ENCODE measurements around the gene DBN1. TPM values are rescaled to one million over a fixed set of nuclear protein-coding genes. Genes with fewer than 3 reads are reported as not detected.

Gene DBN1
- total and polyA plus RNA-seq, 3 experiments from 2014 or later: 28.1 to 50.5 (median 47.9) TPM

DNA sequence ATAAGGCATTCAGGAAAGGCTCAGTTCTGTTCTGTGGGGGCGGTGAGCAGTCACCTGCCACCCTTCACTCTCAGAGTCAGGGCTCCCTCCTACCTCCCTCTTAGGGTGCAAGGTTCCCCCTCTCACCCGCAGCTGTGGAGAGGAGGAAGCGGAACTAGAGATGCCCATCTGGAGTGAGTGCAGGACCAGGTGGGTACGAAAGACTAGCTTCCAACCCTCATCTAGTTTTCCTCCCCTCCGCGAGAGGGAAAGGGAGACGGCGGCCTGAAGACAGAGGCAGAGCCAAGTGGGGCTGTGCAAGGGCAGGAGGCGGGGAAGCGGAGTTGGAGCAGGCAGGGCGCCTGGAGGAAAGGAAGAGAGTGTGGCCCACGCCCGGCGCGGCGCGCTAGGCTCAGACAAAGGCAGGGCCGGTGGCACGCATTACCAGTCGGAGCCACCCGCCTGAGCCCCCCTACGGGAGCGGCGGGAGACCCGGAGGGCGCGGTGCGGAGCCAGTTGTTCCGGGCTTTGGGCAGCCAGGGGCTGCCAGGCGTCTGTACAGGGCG, 19.5 kb downstream of the DBN1 start:
- Mint-ChIP-seq H3K9me3 (no peaks in the 10 kb centered on the region), H3K4me3 (peak overlapping the region; percentile 50 to 87 (median 70)), H3K36me3 (peaks cover 0 to 7% (median 2%) of the 10 kb centered on the region in 3 donors), H3K27me3 (peaks cover 0 to 4% of the 10 kb centered on the region in 2 donors), H3K4me1 (peaks cover 19 to 32% (median 19%) of the 10 kb centered on the region in 3 donors), H3K27ac (peak overlapping the region; percentile 47 to 94 (median 84))
- ChIA-PET CTCF (interaction anchor here (1.0 to 20.8 kb wide), 18 partner anchors 10 to 145 kb away, joined by 4 to 326 read pairs (median 12); partner anchors contain the start of genes DBN1, F12, GRK6 and MXD3), POLR2A (interaction anchor here (1.5 to 6.8 kb wide), 6 partner anchors 9 to 64 kb away, joined by 5 to 112 read pairs (median 33); partner anchors contain the start of genes GRK6 and PRR7)
- no peak overlapping the region for H3K27ac ChIP-seq (ENCODE audit: low read depth, low read length)
- no peak for DNase-seq
- no peak overlapping the region for H3K4me3 ChIP-seq (ENCODE audit: low read length)
- no peaks in the 10 kb centered on the region for H3K27me3 ChIP-seq (ENCODE audit: insufficient read depth, low read length, poor library complexity, severe bottlenecking)
- H3K36me3 ChIP-seq (ENCODE audit: insufficient read depth, low read length): no peaks in the 10 kb centered on the region
- H3K9me3 ChIP-seq (ENCODE audit: low read length): no peaks in the 10 kb centered on the region
- peaks cover 20% of the 10 kb centered on the region for H3K4me1 ChIP-seq (ENCODE audit: insufficient read depth, low read length)

DNA sequence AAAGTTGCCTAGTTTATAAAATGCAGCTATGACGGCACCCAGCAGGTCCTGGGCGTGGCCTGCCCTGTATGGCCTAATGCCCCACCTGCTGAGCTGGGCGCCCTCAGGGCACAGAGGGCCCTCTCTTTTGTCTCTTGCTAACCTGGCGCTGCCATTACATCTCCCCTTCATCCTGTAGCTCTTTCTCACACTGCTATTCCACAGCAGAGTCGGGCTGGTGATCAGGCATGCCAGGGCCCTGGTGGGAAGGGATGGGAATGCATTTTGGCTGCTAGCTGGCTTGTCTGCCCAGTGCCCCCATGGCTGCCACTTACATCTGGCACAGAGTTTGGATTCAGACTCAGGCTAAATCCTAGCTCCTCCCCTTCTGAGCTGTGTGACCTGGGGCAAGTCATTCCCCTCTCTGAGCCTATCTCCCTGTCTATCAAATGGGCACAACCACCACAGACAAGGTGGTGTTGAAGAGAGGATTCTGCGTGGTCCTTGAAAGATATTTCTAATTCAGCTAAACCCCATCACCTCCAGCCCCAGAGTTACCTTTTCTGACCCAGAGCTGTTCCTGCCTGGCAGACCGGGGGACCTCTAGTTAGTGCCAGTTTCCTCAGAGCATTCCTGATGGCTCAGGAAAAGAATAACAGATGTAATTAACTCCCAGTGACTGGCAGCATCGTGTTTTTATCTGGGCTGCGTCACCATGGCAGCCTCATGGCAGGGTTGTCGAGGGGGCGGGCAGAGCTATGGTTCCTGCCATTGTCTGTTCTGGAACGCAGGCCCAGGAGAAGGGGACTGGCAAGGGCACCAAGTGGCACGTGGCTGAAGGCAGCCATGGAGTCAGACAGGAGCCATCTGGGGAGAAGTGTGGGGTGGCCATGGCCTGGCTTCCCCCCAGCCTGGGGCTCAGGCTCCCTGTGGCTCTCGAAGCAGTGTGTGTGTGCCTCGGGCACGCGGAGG, 20.5 kb downstream of the DBN1 start:
- no peaks in the 10 kb centered on the region for H3K36me3 ChIP-seq (ENCODE audit: insufficient read depth, low read length)
- Mint-ChIP-seq H3K4me1 (peaks cover 25 to 41% (median 28%) of the 10 kb centered on the region in 3 donors), H3K9me3 (no peaks in the 10 kb centered on the region), H3K27me3 (peaks cover 0 to 4% of the 10 kb centered on the region in 2 donors), H3K4me3 (peak overlapping the region in 6 of 7 donors; percentile 34 to 85 (median 56)), H3K27ac (peak overlapping the region in 6 of 8 donors; percentile 69 to 94 (median 82)), H3K36me3 (peaks cover 0 to 7% (median 2%) of the 10 kb centered on the region in 3 donors)
- H3K27me3 ChIP-seq (ENCODE audit: insufficient read depth, low read length, poor library complexity, severe bottlenecking): no peaks in the 10 kb centered on the region
- H3K9me3 ChIP-seq (ENCODE audit: low read length): no peaks in the 10 kb centered on the region
- H3K4me1 ChIP-seq (ENCODE audit: insufficient read depth, low read length): peaks cover 28% of the 10 kb centered on the region
- no peak for DNase-seq
- CTCF ChIA-PET: interaction anchor here (0.8 to 20.8 kb wide), 14 partner anchors 9 to 145 kb away, joined by 3 to 326 read pairs (median 31); partner anchors contain the start of genes DBN1, F12, GRK6 and PDLIM7
- POLR2A ChIA-PET: interaction anchor here (1.2 to 6.8 kb wide), 6 partner anchors 8 to 63 kb away, joined by 3 to 112 read pairs (median 33); partner anchors contain the start of genes GRK6 and PRR7
- H3K4me3 ChIP-seq (ENCODE audit: low read length): no peak overlapping the region
- no peak overlapping the region for H3K27ac ChIP-seq (ENCODE audit: low read depth, low read length)

DNA sequence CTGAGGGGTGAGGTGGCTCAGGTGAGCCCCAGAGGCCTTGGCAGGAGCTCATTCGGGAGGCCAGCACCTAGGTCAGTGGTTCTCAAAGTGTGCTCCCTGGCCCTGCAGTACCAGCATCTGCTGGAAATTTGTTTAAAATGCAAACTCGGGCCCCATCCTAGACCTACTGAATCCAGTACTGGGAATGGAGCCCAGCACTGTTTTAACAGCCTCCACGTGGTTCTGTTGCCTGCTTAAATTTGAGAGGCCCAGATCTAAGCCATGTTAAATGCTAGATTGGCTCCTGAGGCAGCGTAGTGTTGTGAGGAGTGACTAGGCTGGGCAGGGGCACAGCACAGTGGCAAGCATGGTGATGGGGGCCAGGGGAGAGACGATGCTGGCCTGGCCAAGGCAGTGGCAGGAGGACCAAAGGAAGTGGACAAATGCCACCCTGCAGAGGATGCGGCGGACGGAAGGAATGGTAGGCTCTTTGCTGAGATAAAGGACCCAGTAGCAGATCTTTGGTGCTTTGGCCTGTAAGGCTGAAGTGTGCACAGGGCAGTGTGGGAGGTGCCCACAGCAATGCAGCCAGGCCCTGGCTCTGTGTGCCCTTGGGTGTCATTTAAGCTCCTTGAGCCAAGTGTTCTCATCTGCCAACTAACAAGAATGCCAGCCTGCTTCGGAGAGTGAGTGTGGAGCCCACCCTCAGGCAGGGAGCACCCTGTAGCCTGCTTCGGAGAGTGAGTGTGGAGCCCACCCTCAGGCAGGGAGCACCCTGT, 22.6 kb downstream of the DBN1 start:
- Histone ChIP-seq H3K9me3 (ENCODE audit: low read length) (no peaks in the 10 kb centered on the region), H3K27me3 (ENCODE audit: insufficient read depth, low read length, poor library complexity, severe bottlenecking) (no peaks in the 10 kb centered on the region), H3K27ac (ENCODE audit: low read depth, low read length) (no peak overlapping the region), H3K4me1 (ENCODE audit: insufficient read depth, low read length) (peaks cover 32% of the 10 kb centered on the region), H3K4me3 (ENCODE audit: low read length) (no peak overlapping the region), H3K36me3 (ENCODE audit: insufficient read depth, low read length) (no peaks in the 10 kb centered on the region)
- no peak for DNase-seq
- Mint-ChIP-seq H3K9me3 (no peaks in the 10 kb centered on the region), H3K27ac (peak overlapping the region in 4 of 8 donors; percentile 38 to 97 (median 73)), H3K4me3 (peak overlapping the region in 1 of 7 donors; percentile 62), H3K36me3 (peaks cover 0 to 2% (median 0%) of the 10 kb centered on the region in 3 donors), H3K27me3 (peaks cover 0 to 3% of the 10 kb centered on the region in 2 donors), H3K4me1 (peaks cover 27 to 41% (median 28%) of the 10 kb centered on the region in 3 donors)
- CTCF ChIA-PET: interaction anchor here (15.5 to 20.8 kb wide), 3 partner anchors 22 to 61 kb away, joined by 281 to 326 read pairs (median 307); partner anchors contain the start of genes F12, GRK6 and PFN3
- POLR2A ChIA-PET: interaction anchor here (0.6 to 8.2 kb wide), 5 partner anchors 19 to 47 kb away, joined by 3 to 112 read pairs (median 10); partner anchors contain the start of gene GRK6

DNA sequence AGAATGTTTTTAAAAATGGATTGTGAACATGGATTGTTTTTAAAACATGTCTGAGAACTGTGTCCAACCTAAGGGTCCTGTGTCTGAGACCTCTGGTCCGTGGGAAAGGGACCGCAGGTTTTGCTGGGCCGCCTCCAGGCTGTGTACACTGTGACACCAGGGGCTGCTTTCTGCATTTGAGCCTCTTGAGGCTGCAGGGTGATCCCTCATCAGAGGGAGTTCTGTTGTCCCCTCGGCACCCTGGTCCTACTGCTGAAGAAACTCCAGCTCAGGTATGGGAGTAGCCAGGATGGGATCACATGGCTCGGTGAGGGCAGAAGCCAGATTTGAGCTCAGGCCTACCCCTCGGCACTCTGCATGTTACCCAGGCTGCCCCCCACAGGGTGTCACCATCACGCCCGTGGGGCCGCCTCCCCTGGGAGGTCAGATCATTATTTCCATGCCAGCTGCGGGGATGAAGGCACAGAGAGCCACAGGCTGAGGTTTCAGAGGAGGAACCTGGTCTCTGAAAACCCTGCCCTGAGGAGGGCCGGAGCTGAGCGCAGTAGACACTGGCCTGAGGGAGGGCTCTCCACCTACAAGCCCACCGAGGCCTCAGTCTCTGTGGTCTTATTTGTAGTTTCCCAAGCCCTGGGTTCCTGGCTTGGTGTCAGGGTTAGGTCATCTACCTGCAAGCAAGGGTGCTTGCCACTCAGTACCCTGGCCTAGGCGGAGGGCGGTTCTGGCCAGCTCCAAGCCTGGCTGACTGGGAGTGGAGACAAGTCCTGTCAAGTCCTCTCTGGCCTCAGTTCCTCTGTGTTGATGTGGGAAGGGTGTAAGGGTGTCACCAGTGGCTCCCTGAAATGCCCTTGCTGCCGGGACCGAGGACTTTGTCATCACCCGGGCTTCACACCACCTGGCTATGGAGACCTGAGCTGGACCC, 24.0 kb downstream of the DBN1 start:
- ChIA-PET POLR2A (interaction anchor here (2.4 to 8.6 kb wide), 4 partner anchors 18 to 46 kb away, joined by 10 to 154 read pairs (median 75); partner anchors contain the start of gene GRK6), CTCF (interaction anchor here (0.9 to 20.8 kb wide), 7 partner anchors 10 to 139 kb away, joined by 3 to 326 read pairs (median 6); partner anchors contain the start of genes F12, GRK6 and PFN3)
- Histone ChIP-seq H3K27ac (ENCODE audit: low read depth, low read length) (no peak overlapping the region), H3K9me3 (ENCODE audit: low read length) (no peaks in the 10 kb centered on the region), H3K4me1 (ENCODE audit: insufficient read depth, low read length) (peaks cover 45% of the 10 kb centered on the region), H3K27me3 (ENCODE audit: insufficient read depth, low read length, poor library complexity, severe bottlenecking) (no peaks in the 10 kb centered on the region), H3K36me3 (ENCODE audit: insufficient read depth, low read length) (no peaks in the 10 kb centered on the region), H3K4me3 (ENCODE audit: low read length) (no peak overlapping the region)
- DNase-seq: peak in 1 of 5 donors; percentile 47
- peak overlapping the region in 4 of 8 donors; percentile 29 to 97 (median 48) for H3K27ac Mint-ChIP-seq
- peaks cover 0 to 2% (median 0%) of the 10 kb centered on the region in 3 donors for H3K36me3 Mint-ChIP-seq
- H3K4me1 Mint-ChIP-seq: peaks cover 40 to 56% (median 41%) of the 10 kb centered on the region in 3 donors
- no peaks in the 10 kb centered on the region for H3K9me3 Mint-ChIP-seq
- H3K4me3 Mint-ChIP-seq: peak overlapping the region in 3 of 7 donors; percentile 32 to 82 (median 81)
- peaks cover 0 to 3% of the 10 kb centered on the region in 2 donors for H3K27me3 Mint-ChIP-seq

DNA sequence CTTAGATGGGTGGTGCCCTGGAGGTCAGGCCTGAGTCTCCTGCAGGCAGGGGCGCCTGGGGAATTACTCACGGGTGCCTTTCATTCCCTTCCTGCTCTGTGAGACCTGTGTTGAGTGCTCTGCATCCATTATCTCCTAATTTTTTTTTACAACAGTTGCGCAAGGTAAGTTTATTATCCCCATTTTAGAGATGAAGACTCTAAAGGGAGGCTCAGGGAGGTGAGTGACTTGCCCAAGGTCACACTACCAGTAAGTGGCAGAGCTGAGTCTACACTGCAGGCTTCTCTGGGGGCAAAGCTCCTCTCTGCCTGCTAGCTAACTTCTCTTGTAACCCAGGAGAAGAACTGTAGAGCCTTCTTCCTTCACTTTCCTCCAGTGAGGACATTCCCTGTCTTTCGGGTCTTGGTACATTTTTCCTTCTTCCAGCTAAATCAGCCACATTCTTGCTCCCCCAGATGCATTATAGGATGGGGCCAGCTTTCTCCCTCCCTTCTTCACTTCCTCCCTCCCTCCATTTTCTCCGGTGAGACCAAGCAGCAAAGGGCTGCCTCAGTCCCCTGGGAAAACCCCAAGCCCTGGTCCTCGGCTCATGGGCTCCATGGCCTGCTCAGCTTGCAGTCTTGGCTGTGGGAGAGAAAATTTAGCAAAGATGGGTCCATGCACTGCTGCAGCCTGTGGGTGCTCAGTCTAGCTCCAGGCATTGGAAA, 25.0 kb downstream of the DBN1 start:
- no peak overlapping the region for H3K4me3 ChIP-seq (ENCODE audit: low read length)
- Mint-ChIP-seq H3K4me1 (peaks cover 39 to 54% (median 42%) of the 10 kb centered on the region in 3 donors), H3K4me3 (peak overlapping the region; percentile 10 to 82 (median 75)), H3K9me3 (no peaks in the 10 kb centered on the region), H3K27me3 (no peaks in the 10 kb centered on the region), H3K36me3 (peaks cover 0 to 2% (median 0%) of the 10 kb centered on the region in 3 donors), H3K27ac (peak overlapping the region; percentile 14 to 97 (median 82))
- no peak overlapping the region for H3K27ac ChIP-seq (ENCODE audit: low read depth, low read length)
- peaks cover 36% of the 10 kb centered on the region for H3K4me1 ChIP-seq (ENCODE audit: insufficient read depth, low read length)
- H3K36me3 ChIP-seq (ENCODE audit: insufficient read depth, low read length): no peaks in the 10 kb centered on the region
- ChIA-PET CTCF (interaction anchor here (0.9 to 20.8 kb wide), 10 partner anchors 9 to 138 kb away, joined by 3 to 326 read pairs (median 5); partner anchors contain the start of genes F12, GRK6 and PFN3), POLR2A (interaction anchor here (0.9 to 8.6 kb wide), 6 partner anchors 11 to 75 kb away, joined by 3 to 154 read pairs (median 33); partner anchors contain the start of gene GRK6)
- no peak for DNase-seq
- no peaks in the 10 kb centered on the region for H3K9me3 ChIP-seq (ENCODE audit: low read length)
- no peaks in the 10 kb centered on the region for H3K27me3 ChIP-seq (ENCODE audit: insufficient read depth, low read length, poor library complexity, severe bottlenecking)

DNA sequence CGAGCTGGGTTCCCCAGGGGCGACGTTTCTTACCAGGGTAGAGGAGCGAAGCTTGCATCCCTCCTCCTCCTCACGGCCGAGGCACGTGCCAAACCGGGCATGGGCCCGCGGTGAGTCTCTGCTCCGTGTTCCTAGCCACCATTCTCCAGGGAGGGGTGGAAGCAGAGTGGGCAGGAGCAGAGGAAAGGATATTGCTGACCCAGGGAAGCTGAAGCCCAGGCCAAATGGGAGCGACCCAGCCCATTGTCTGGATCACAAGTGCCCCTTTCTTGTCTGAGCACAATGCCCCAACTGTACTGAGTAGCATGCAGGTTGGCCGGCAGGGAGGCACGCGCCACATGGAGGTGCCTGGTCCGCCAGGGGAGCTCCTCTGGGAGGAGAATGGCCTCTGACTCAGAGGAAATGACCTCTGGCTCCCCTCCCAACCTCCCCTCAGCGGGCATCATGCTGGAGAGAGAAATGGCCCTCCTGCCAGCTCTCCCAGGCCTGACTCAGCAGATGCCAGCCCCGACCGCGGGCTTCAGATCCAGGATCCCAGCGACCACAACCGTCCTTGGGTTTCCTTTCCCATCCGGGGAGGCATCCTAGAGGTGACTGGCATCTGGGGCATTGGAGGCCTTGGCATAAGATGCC, 25.7 kb downstream of the DBN1 start:
- Histone ChIP-seq H3K9me3 (ENCODE audit: low read length) (no peaks in the 10 kb centered on the region), H3K4me1 (ENCODE audit: insufficient read depth, low read length) (peaks cover 32% of the 10 kb centered on the region), H3K36me3 (ENCODE audit: insufficient read depth, low read length) (no peaks in the 10 kb centered on the region), H3K27me3 (ENCODE audit: insufficient read depth, low read length, poor library complexity, severe bottlenecking) (no peaks in the 10 kb centered on the region), H3K27ac (ENCODE audit: low read depth, low read length) (peak overlapping the region; percentile 43), H3K4me3 (ENCODE audit: low read length) (peak overlapping the region; percentile 32)
- H3K36me3 Mint-ChIP-seq: peaks cover 0 to 6% (median 0%) of the 10 kb centered on the region in 3 donors
- peak overlapping the region; percentile 63 to 82 (median 75) for H3K4me3 Mint-ChIP-seq
- peak overlapping the region in 5 of 8 donors; percentile 63 to 97 (median 90) for H3K27ac Mint-ChIP-seq
- H3K9me3 Mint-ChIP-seq: no peaks in the 10 kb centered on the region
- no peaks in the 10 kb centered on the region for H3K27me3 Mint-ChIP-seq
- DNase-seq: peak in 1 of 5 donors; percentile 56
- CTCF ChIA-PET: interaction anchor here (0.9 to 20.8 kb wide), 10 partner anchors 10 to 138 kb away, joined by 3 to 326 read pairs (median 5); partner anchors contain the start of genes F12, GRK6 and PFN3
- H3K4me1 Mint-ChIP-seq: peaks cover 38 to 54% (median 42%) of the 10 kb centered on the region in 3 donors
- POLR2A ChIA-PET: interaction anchor here (0.6 to 8.6 kb wide), 9 partner anchors 7 to 315 kb away, joined by 3 to 154 read pairs (median 9); partner anchors contain the start of genes GRK6 and LMAN2

Measured in CD8-positive, alpha-beta memory T cell (primary cell).